Measurements from ENCODE around the gene LRRC59. TPM values are rescaled to one million over a fixed set of nuclear protein-coding genes. Genes with fewer than 3 reads are reported as not detected.

The LRRC59 gene
- total RNA-seq, 1 experiment from 2014 or later: 106 TPM

- no peak for DNase-seq
- Histone ChIP-seq H4K8ac (replicated peaks; ENCODE audit: insufficient read length, low read depth, low read length) (no peak overlapping the region), H2BK120ac (ENCODE audit: low read depth, low read length, poor library complexity, severe bottlenecking) (no peak overlapping the region), H3K4me1 (ENCODE audit: insufficient read depth, low read length) (no peaks in the 10 kb centered on the region), H3T11ph (ENCODE audit: low read length) (no peak overlapping the region), H3K4ac (ENCODE audit: low read depth, low read length) (no peak overlapping the region), H4K5ac (ENCODE audit: insufficient read length, low read depth, low read length) (no peak overlapping the region), H3K27ac (ENCODE audit: insufficient read length, low read depth, low read length) (no peak overlapping the region), H3K79me1 (ENCODE audit: insufficient read depth, low read depth, low read length, poor library complexity, severe bottlenecking) (no peaks in the 10 kb centered on the region), H2AFZ (ENCODE audit: low read length) (no peak overlapping the region), H3K18ac (ENCODE audit: insufficient read length, low read depth, low read length) (no peak overlapping the region), H3K23ac (ENCODE audit: insufficient read length, low read depth, low read length) (no peak overlapping the region), H3K27me3 (ENCODE audit: insufficient read depth, low read length) (no peaks in the 10 kb centered on the region), H3K9ac (ENCODE audit: extremely low read depth, insufficient read length, low read length) (no peak overlapping the region), H3K4me2 (ENCODE audit: insufficient read depth, insufficient read length, low read length) (no peak overlapping the region), H2BK20ac (ENCODE audit: low read depth, low read length, poor library complexity, severe bottlenecking) (no peak overlapping the region), H3K9me3 (ENCODE audit: control insufficient read depth, low read depth, low read length) (no peaks in the 10 kb centered on the region), H3K79me2 (ENCODE audit: insufficient read depth, low read length) (no peaks in the 10 kb centered on the region), H3K23me2 (ENCODE audit: insufficient read length, low read depth, low read length, poor library complexity, severe bottlenecking) (no peaks in the 10 kb centered on the region), H2BK15ac (ENCODE audit: low read depth, low read length) (no peak overlapping the region), H3K14ac (ENCODE audit: insufficient read depth, low read length) (no peak overlapping the region), H4K91ac (ENCODE audit: insufficient read length, low read depth, low read length) (no peak overlapping the region), H3K56ac (ENCODE audit: insufficient read length, low read depth, low read length) (no peak overlapping the region), H2BK12ac (ENCODE audit: insufficient read length, low read depth, low read length) (no peak overlapping the region), H4K20me1 (ENCODE audit: control insufficient read depth, insufficient read depth, insufficient read length) (no peaks in the 10 kb centered on the region), H2AK5ac (ENCODE audit: insufficient read length, low read length) (no peak overlapping the region), H2BK5ac (ENCODE audit: insufficient read length, low read length) (no peak overlapping the region)
- no CpG with 5 or more reads among the region's 12 CpGs for WGBS (ENCODE audit: extremely low coverage, insufficient read length, low lambda C conversion rate)
- no peak for TF ChIP-seq CTCF (conservative IDR thresholded peaks at IDR 0.05)
- peaks cover 18 to 57% (median 54%) of the 10 kb centered on the region in 3 experiments; a peak in 6 of 7 replicates for H3K36me3 Mint-ChIP-seq (ENCODE audit: insufficient read depth in 1 of 3, low read depth in 3 of 3)
- no peaks in the 10 kb centered on the region; the same call in 1 of the 2 replicates for H3K27me3 Mint-ChIP-seq (ENCODE audit: low read depth)
- no peak overlapping the region for H3K4me3 Mint-ChIP-seq
- no peaks in the 10 kb centered on the region for H3K9me3 Mint-ChIP-seq
- no peak overlapping the region for H3K27ac Mint-ChIP-seq
- H3K4me1 Mint-ChIP-seq: peaks cover 3 to 4% of the 10 kb centered on the region in 2 experiments
These were observed 40.3 kb downstream of the LRRC59 start for GRCh38 chr17:50356892-50357510.
